ENCODE measurements around the gene HDAC4. TPM values are rescaled to one million over a fixed set of nuclear protein-coding genes. Genes with fewer than 3 reads are reported as not detected.
A peak's percentile ranks its signal among the peaks of the same experiment; 100 is the strongest.

HDAC4 gene
- polyA plus RNA-seq, 1 experiment, result 4.4 TPM

DNA sequence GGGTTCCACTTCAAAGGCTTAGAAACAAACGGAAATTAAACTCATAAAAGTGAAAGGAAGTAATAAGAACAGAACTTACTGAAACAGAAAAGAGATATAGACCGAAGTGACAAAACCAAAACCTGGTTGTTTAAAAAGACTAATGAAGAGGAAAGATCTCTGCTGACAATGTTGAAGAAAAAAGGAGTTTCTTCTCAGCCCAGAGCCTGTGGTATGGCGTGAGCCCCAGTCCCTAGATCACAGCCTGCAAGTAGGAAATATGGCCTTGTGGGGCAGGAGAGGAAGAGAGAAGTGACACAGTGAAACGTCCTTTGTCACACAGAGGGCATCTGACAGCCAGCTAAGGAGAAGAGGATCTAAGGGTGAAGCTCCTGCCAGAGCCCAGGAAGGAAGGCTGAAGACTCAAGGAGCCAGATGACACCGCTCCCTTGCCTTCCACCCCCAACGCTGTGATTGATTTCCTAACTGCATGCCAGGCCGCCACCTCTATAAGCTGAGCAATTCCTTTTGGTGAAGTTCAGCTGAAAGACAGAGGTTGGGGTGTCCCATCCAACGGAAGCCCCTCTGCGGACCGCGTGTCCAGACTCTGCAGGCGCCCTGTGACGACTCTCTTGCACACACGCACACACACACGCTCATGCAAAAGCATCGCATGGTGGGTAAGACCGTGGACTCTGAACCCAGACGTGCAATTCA lies 141.1 kb downstream of the HDAC4 start:
- Histone ChIP-seq H3K4me3 (ENCODE audit: low read depth, low read length) (no peak overlapping the region), H3K36me3 (ENCODE audit: control insufficient read depth, insufficient read depth, low read length) (no peaks in the 10 kb centered on the region), H3K27me3 (ENCODE audit: control insufficient read depth, insufficient read depth, low read length) (no peaks in the 10 kb centered on the region)
- ChIA-PET POLR2A (no interaction called here), CTCF (interaction anchor here (0.7 kb wide), 1 partner anchor 12 kb away, joined by 3 read pairs; no protein-coding TSS in a partner anchor)
- DNase-seq (ENCODE audit: low read depth), result no peak
- TF ChIP-seq CTCF (IDR thresholded peaks at IDR 0.05; ENCODE audit: insufficient read depth, low read depth, low read length), result no peak

- Histone ChIP-seq H3K36me3 (ENCODE audit: control insufficient read depth, insufficient read depth, low read length) (no peaks in the 10 kb centered on the region), H3K27me3 (ENCODE audit: control insufficient read depth, insufficient read depth, low read length) (no peaks in the 10 kb centered on the region), H3K4me3 (ENCODE audit: low read depth, low read length) (no peak overlapping the region)
- TF ChIP-seq CTCF (IDR thresholded peaks at IDR 0.05; ENCODE audit: insufficient read depth, low read depth, low read length), result no peak
- ChIA-PET CTCF (no interaction called here), POLR2A (no interaction called here)
- DNase-seq (ENCODE audit: low read depth), result no peak
These were observed 141.6 kb downstream of the HDAC4 start for GRCh38 chr2:239259173-239259572.

DNA sequence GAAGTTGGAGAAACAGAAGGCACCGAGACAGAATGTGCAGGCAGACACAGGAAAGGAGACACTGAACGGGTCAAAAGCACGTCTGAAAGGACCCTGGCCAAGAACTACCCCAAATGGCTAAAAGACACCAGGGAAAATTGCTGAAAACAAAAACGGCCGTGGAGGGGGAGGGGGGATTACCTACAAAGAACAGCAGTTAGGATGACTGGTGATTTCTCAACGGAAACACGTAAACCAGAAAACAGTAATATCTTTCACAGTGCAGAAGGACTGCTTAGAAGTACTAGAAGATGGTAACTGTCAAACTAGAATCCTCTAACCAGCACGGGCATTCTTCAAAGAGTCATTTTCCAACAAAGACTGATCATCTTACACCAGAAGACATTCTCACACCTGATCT lies 142.6 kb downstream of the HDAC4 start:
- CTCF ChIA-PET, result no interaction called here
- Histone ChIP-seq H3K27me3 (ENCODE audit: control insufficient read depth, insufficient read depth, low read length) (no peaks in the 10 kb centered on the region), H3K4me3 (ENCODE audit: low read depth, low read length) (no peak overlapping the region), H3K36me3 (ENCODE audit: control insufficient read depth, insufficient read depth, low read length) (no peaks in the 10 kb centered on the region)
- POLR2A ChIA-PET, result no interaction called here
- TF ChIP-seq CTCF (IDR thresholded peaks at IDR 0.05; ENCODE audit: insufficient read depth, low read depth, low read length), result no peak
- DNase-seq (ENCODE audit: low read depth), result no peak

DNA sequence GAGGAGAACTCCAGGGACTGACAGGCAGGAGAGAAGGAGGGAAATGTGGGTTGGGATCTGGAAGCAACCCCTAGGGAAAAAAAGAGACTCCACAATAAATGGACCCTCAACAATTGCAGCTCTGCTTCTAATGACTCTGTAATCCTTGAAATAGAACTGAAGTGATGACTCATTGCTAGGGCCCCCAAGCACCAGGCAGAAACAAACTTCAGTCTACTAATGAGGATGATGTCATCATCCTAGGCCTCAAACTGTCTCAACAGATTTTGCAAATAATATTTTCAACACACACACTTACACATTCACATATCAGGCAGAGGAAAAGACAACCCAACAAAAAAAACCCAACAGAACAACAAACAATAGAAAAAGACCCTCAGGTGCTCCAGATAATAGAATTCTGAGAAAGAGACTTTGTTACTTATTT lies 143.3 kb downstream of the HDAC4 start:
- peak; percentile 76 for DNase-seq (ENCODE audit: low read depth)
- Histone ChIP-seq H3K36me3 (ENCODE audit: control insufficient read depth, insufficient read depth, low read length) (no peaks in the 10 kb centered on the region), H3K27me3 (ENCODE audit: control insufficient read depth, insufficient read depth, low read length) (no peaks in the 10 kb centered on the region), H3K4me3 (ENCODE audit: low read depth, low read length) (no peak overlapping the region)
- POLR2A ChIA-PET, result interaction anchor here (1.0 kb wide), 1 partner anchor 10 kb away, joined by 3 read pairs; no protein-coding TSS in a partner anchor
- no peak for TF ChIP-seq CTCF (IDR thresholded peaks at IDR 0.05; ENCODE audit: insufficient read depth, low read depth, low read length)
- CTCF ChIA-PET, result no interaction called here

DNA sequence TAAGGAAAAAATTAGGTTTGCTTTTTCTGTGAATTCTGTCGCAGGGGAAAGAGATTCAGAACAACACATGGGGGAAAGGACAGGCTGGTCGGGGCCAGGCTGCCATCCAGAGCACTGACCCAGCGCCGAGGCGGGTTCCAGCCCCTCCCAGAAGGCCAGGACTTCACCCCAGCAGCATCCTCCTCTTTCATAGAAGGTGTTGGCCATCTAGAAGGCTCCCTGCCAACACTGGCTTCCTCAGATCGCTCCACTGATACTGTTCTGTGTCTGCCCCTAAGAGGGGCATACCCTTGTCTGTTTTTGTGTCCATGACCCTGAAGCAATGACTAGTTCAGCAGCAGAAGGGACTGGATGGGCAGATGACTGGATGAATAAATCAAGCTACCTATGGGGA lies 144.5 kb downstream of the HDAC4 start:
- H3K36me3 ChIP-seq (ENCODE audit: control insufficient read depth, insufficient read depth, low read length), result no peaks in the 10 kb centered on the region
- no peaks in the 10 kb centered on the region for H3K27me3 ChIP-seq (ENCODE audit: control insufficient read depth, insufficient read depth, low read length)
- no peak for DNase-seq (ENCODE audit: low read depth)
- no peak overlapping the region for H3K4me3 ChIP-seq (ENCODE audit: low read depth, low read length)
- TF ChIP-seq CTCF (IDR thresholded peaks at IDR 0.05; ENCODE audit: insufficient read depth, low read depth, low read length), result no peak
- CTCF ChIA-PET, result interaction anchor here (0.9 to 1.1 kb wide), 2 partner anchors 14 to 19 kb away, joined by 4 to 5 read pairs; no protein-coding TSS in a partner anchor
- POLR2A ChIA-PET, result no interaction called here
